ENCODE measurements around the gene FGD6.

- TF ChIP-seq CTCF (IDR thresholded peaks at IDR 0.05) (no peak), POLR2A (IDR thresholded peaks at IDR 0.05) (no peak)
These were observed 30.8 kb upstream of the FGD6 start for GRCh38 chr12:95248095-95248494.

All from right lobe of liver (tissue), 4 donors.